H1 (cell line): ENCODE results near the gene DCBLD1. TPM values are rescaled to one million over a fixed set of nuclear protein-coding genes. Genes with fewer than 3 reads are reported as not detected.

Source experiments
- CEBPB ChIP-seq: IDR thresholded peaks from 2 replicates; pipeline ENCODE4 v1.6.1; 2012; ENCODE audit warnings: low read depth, low read length
- POLR2AphosphoS5 ChIP-seq: IDR thresholded peaks from 2 replicates; pipeline ENCODE4 v1.6.1; 2011; ENCODE audit warnings: low read depth, low read length
- SP1 ChIP-seq: IDR thresholded peaks from 2 replicates; pipeline ENCODE4 v1.6.1; 2011; ENCODE audit warnings: low read depth, low read length
- polyA plus RNA-seq, 7 experiments: library from polyadenylated mRNA; depleted of rRNA in 3 of 7; stranded (reverse) in 5 of 7; unstranded in 2 of 7; fragments of >200 nt in 5 of 7; fragments of 200-250 nt in 2 of 7; gene quantifications; 1 replicate in 5 of 7; 2 replicates in 1 of 7; 4 replicates in 1 of 7; pipeline versions ENCODE4 v1.2.1 to v1.2.3, GENCODE V29; 2011 to 2013; ENCODE audit warnings: missing spikeins in 2 of 7, mixed read lengths in 2 of 7
- total RNA-seq: library from RNA; stranded (reverse); fragmentation: NEBNext Ultra II Directional; extraction: Animal tissue kit (Norgen Biotek cat#: 25700); gene quantifications from 2 replicates; pipeline ENCODE4 v1.2.1, GENCODE V29; 2021
- TF ChIP-seq, protein P1 (sequence below): IDR thresholded peaks from 2 replicates; pipeline ENCODE4 v1.6.1; 2011; ENCODE audit warnings: low read length, improper control_type of control experiment

Gene DCBLD1
- total and polyA plus RNA-seq, 2 of the 8 experiments (the other 6 are each of a cell fraction or from before 2014, with no cell fraction given), result 3.9 to 11.2 TPM

DNA sequence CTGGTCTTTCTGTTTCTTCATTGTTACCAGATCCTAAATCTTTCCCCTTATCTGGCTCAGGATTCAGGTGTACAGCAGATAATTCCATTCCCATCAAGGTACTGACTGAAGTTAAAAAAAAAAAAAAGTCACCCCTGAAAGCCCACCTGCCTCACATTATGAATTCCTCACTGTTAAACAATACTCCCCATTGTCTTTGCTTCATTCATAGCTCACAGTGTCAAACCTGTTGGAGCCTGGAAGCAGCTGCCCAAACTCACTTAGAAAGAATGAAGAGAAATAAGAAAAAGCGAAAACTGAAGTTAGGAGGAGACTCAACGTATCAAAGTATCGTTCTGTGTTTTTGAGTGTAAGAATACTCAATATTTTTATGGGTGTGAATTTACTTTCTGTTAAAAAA is 1.8 kb upstream of the DCBLD1 start (continued):
- TF ChIP-seq SP1 (no peak), CEBPB (no peak), POLR2AphosphoS5 (no peak)
- TF ChIP-seq, protein P1, sequence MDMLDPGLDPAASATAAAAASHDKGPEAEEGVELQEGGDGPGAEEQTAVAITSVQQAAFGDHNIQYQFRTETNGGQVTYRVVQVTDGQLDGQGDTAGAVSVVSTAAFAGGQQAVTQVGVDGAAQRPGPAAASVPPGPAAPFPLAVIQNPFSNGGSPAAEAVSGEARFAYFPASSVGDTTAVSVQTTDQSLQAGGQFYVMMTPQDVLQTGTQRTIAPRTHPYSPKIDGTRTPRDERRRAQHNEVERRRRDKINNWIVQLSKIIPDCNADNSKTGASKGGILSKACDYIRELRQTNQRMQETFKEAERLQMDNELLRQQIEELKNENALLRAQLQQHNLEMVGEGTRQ, result no peak
